NCI-H2081 (cell line): ENCODE data around the gene SHISA6.

Experiments used
- DNase-seq, 2 experiments: peaks; one replicate each; lab custom pipeline; 2025; lab: John Stamatoyannopoulos, UW

The SHISA6 gene

DNA sequence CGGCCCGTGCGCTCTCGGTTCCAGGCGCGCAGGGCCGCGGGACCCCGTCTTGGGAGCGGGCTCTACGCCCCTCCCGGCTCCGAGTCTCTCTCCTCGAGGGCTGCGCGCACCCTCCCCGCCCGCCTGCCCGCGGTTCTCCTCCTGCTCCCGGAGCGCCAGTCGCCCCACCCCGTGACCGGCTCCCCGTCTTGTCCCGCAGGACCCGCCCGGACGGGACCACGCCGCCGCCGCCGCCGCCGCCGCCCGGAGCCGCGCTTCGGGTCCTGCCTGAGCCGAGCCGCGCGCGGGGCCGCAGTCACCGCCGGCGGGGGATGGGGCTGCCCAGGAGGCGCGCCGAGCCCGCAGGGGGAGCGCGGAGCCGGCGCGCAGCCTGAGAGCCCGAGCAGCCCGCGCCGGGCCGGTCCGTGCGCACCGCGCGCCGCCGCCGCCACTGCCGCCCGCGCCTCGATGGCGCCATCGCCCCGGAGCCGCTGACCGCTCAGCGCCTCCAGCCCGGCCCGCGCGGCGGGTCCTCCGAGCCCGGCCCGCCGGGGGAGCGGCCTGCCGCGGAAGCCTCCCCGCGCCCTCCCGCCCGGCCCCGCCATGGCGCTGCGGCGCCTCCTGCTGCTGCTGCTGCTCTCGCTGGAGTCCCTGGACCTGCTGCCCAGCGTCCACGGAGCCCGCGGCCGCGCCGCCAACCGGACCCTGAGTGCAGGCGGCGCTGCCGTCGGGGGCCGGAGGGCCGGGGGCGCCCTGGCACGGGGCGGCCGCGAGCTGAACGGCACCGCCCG lies at the start of gene SHISA6:
Gene SHISA6 (plus strand): TSS at position 373 of the 770 bp plus-strand sequence.
- no peak for DNase-seq

DNA sequence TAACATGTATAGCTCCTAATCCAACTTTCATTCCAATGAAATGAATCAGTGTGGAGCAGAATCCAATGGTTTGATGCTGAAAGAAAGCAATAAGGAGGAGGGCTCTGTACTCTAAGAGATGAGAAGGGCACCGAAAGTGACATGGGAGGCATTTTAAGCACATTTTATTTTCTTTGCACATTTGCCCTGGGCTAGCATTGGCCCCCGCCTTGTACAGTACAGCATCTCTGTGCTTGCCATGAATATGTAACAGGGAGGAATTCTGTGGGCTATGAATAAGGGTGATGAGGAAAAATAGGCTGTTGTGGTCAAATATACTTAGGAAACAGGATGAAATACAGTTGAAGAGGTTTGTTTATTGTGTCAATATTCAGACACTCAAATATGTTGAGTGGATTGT lies 45.2 kb upstream of the SHISA6 start:
- no peak for DNase-seq

DNA sequence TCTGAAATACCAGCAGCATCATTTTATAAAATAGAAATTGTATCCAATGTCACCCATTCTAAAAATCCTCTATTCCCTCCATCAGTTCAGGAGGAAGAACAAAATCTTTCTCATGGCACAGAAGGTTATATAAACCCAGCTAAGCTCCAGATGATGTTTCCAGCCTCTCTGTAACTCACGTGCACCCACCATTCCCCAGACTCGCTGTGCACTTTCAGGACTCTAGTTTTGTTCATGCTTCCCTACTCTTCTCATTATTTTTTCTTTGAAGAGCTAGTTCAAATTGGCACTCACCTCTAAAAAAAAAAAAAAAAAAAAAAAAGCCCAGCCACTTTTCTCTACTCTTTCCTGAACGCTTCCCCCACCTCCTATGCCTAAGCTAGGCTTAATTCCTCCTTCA lies 36.0 kb upstream of the SHISA6 start:
- DNase-seq: no peak

DNA sequence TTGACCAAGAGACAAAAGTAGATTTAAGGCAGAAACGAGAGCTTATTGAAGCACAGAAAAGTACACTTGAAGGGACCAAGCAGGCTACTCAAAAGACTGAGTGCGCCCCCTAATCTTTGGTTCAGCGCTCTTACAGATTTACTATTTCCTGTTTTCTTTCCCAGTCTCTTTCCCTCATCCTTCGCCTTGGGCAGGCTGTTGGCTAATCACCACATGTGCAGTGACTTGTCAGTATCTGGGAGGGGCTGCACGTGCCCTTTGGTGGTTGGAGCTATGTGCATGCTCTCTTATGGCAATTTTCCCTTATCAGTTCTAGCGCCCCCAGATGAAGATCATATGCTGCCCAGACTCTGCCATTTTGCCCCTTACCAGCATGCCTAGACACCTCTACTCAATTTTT lies 35.4 kb upstream of the SHISA6 start:
- no peak for DNase-seq

DNA sequence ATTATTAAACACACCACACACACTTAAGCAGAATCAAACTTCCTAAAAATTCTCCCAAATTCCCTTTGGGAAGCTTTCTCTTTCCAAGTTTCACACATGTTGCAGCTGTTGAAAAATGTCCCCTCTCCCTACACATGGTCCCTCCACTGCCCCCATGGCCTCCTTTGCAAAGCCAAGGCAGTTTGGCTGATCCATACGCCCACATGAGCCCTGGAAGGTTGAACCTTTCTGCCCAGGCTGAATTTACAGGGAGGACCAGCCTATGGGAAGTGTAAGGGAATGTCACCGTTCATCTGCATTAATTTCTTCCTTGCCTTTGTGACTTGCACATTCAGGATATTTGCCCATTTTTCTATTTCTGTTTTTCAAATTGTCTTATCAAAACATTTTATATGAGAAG lies 31.1 kb upstream of the SHISA6 start:
- DNase-seq: no peak

DNA sequence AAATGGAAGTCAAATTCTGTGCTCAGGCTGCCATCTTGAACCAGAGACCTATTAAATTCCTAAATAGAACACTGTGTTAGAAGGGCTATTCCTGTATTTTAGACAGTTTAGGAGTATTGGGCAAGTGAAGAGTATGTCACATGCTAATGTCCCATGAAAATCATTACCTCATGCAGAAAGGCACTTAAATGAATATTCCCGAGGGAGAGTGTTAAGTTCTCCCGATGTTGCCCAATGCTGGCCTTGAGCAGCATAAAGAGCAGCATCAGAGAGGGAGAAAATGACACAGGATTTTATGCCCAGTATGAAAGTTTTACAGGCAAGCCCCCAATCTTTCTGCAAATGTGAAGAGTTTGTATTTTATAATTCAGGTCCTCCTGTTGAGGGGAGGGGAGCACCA lies 28.2 kb upstream of the SHISA6 start:
- no peak for DNase-seq

DNA sequence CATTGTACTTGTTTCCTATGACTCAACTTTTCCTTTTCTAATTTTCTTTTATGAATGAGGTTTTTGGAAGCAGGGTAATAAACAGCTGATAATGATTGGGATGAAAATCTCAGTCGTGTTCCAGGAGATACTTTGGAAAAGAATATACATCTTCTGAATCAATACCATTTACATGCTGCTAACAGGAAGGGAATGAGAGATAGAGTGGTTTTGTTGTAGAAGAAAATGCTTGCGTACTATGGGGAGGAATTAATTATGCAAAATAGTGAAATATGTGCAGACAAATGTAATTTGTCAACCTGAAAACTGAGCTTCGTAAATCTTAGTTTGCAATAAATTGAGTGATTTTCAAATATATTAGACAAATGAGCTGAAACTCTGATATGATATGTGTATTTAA lies 24.0 kb upstream of the SHISA6 start:
- no peak for DNase-seq

DNA sequence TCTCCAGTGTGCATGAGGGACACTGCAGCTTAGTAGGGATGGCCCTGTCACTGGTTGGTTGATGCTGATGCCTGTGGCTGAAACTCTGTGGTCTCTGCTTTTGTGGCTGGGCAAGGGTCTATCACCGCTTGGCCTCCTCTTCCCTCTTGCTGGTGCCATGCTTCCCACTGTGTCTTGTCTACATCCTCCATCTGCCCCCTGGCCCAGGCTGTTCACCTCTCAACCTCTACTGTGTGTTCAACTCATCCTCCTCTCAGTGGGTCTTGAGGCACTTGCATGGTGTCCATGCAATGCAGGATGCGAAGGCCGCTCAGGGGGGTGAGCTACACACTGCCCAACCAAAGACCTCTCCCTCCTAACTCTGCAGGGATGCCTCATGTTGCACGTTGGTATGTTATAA lies 19.8 kb upstream of the SHISA6 start:
- no peak for DNase-seq

DNA sequence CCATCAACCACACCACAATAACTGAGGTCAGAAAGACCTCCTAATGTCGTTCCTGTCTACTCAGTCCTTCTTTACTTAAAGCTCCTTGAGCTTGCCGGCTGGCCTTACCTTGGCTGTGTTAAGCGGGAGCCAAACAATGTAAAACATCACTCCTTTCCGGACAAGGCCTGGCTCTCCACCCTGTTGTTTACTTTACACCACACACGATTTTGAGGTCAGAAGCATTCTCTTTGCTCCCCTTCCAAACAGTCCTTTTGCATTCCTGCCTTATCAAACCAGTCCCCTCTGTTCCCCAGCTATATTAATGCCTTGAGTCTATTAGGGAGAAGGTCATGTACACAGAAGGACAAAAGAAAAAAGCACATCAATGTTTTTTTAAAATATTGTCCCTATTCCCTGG lies 19.3 kb upstream of the SHISA6 start:
- no peak for DNase-seq

DNA sequence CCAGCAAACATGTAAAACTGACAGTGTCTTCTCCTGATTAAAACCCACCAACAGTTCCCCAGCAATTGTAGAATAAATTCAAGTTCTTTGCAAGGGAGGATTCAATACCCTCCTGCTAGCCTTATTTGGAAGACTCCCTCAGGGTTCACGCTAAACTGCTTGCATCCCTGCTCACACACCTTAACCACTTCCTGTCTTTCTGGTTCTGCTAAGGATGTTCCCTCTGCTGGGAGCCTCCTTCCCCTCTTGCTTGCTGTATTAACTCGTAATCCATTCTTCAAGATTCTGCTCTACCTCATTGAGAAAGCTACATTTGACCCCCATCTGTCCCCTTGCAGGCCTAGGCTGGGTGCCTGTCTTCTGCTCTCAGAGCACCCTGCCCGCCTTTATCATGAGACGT lies 2.3 kb upstream of the SHISA6 start:
- no peak for DNase-seq

DNA sequence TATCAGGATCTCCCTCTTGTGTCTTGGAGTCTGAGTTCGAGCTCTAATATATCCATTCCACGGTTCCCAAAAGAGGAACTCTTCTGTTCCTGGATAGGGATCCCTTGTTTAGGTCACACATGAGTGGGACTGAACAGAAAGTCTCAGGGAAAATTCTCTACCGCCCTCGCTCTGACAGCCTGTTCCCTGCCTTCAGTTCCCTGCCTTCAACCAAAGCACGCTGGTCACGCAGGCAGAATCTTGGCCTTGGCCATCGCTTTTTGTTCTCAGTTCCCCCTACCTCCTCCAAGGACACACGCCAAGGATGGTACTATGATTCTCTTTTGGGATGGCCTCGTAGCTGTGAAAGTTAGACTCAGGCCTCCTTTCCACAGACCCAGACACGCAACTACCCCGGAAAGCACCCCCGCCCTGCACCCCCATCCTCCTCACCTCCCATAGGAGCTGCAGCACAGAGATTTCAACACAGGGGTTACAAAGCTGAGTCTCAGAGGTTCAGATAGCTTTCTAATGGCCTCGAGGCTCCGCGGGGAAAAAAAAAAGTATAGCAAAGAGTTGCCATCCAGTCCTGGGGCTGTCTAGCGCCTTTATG lies 1.5 kb upstream of the SHISA6 start:
- no peak for DNase-seq

DNA sequence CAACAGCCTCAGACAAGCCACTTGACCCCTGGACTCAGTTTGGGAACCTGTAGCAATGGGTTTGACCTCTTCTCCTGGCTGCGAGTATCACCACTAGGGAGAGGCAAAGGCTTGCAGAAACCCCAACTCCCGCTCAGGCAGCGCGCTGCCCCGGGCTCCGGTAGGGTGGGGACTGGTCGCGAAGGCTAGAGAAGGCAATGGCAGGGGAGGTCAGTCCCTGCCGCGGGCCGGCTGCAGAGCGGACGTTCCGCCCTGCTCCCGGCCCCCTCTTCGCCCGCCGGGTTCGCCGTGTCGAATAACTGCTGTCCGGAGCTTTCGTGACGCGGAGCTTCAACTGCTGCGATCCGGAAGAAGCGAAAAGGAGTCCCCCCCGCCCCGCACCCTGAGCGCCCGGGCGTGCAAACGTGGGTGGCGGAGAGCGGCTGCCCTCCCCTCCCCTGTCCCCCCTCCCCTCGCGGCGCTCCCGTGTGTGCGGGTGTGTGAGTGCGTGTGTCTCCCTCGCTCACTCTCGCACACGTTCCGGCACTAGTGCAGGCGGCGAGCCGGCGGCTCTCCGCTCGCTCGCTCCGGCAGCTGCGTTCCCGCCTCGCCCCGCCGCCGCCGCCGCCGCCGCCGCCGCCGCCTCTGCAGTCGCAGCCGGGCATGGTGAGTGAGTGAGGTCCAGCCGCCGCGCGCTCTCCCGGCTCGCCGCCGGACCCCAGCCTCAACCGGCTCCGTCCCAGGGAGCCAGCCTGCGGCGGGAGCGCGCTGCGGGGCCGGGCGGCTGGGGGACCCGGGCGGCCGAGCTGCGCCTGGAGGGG lies 772 bp upstream of the SHISA6 start:
- no peak for DNase-seq

DNA sequence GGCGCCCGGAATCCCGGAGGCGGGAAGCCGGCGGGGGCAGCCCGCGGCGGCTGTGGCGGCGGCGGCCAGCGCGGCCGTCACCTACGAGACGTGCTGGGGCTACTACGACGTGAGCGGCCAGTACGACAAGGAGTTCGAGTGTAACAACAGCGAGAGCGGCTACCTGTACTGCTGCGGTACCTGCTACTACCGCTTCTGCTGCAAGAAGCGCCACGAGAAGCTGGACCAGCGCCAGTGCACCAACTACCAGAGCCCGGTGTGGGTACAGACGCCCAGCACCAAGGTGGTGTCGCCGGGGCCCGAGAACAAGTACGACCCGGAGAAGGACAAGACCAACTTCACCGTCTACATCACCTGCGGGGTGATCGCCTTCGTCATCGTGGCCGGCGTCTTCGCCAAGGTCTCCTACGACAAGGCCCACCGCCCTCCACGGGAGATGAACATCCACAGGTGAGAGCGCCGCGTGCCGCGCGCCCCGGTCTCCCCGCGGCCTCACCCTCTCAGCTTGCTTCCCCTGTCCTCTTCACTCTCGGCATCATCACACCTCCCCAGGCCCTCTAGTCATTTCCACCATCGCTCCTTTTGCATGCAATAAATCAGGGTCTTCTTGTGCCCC lies 706 bp downstream of the SHISA6 start:
- no peak for DNase-seq

DNA sequence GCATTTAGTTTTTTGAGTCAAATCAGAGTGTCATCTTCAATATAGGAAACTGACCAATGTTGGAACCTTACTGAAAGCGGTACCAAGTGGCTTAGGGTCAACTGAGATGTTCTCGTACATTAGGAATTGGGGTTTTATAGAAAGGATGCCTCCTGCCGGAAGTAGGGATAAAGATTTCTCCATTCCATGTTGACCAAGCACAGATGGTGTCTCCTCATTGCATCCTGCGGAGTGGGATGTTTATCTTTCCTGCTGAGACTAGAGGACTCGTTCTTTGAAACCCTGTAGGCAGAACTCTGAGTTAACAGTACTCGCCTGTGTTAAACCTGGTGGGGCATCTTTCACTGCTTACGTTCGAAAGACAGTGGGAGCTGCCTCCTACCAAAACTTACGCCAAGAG lies 1.4 kb downstream of the SHISA6 start:
- DNase-seq: no peak

DNA sequence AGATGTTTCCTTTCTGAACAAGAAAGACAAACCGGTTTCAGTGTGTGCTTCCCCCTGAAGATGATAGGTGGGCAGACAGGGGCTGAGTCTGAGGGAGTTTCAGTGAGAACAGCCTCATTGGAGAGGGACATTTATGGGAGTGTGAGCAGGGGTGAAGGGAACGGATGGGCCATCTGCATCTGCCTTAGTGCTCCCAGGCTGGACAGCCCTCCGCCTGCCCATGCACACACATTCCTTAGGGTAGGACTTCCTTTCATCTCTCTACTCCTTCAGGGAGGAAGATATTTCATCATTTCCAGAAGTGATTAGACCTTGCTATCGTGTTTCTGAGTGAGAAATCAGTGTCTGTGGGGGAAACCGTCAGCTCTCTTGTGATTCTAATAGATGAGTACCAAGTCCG lies 3.8 kb downstream of the SHISA6 start:
- DNase-seq: no peak

DNA sequence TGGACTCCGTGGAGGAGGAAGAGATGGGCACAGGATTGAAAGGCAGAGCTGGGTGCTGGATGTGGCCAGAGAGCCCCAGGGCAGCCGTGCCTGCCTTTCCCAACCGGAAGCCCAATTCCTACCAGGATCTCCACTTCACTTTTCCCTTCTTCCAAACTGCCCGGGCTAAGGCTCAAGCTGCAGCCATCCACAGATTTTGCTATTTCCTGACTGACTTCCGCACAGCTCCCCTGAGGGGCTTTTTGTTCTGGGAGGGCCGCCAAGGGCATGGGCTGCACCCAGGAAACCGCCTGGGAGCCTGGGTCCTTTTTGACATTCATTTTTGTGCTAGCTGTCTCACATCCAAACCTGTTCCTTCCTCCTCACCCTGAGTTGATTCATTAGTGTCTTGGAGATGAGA lies 4.2 kb downstream of the SHISA6 start:
- no peak for DNase-seq

DNA sequence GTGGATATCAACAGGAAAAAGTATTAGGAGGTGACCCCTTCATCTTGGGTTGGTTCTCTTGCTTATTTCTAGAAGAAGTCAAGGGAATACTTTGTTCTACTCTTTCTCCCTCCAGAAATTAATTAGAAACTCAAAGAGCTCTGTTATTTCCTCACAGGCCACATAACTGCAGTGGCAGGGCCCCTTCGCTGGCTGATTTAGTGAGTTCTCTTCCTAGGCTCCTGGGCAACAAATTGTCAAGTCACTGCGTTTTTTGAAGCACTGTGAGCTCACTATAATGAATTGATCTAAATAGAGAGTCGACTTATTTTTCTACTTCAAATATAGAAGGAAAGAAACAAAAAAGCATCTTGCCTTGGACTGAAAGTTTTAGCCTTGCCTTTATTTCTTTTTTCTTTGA lies 4.8 kb downstream of the SHISA6 start:
- DNase-seq: no peak

DNA sequence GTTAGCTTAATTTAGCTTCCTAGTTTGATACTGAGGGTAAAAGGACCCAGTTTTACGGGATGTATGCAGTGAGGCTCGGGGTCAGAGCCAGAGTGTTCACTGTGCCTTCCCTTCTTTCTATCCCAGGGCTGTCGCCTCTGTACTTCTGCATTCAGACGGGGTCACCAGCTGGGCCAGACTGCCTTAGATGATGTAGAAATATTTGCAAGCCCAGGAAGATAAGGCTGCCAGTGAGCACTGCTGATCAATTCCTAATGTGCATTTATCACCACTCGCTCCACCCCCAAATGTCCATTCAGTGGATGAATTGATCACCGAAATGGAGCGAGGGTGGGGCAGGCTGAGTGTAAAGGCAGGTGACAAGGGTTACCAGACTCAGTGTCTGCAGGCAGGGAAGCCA lies 9.1 kb downstream of the SHISA6 start:
- DNase-seq: no peak

DNA sequence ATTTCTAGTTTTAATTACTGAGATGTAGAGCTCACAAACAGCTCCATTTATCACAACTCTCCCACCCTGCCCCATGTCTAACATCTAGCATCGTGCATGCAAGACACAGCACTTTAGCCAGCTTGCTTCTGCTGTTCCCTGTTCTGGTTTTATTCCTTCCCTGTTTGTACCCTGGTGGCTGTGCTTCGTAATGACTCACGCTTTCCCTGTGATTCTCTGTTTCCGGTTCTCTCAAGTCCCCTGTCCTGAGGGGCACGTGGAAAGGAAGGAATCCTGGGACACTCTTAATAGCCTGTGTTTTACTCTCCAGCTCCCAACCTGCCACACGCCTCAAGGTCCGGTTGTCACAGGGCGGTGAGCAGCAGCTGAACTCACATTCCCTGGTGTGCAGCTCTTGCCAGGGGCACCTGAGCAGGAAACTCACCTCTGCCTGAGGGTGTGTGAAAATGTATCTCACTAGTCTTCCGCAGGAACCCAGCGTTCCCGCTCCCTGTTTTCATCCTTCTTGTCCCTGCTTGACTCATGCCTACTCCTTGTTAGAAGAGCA lies 10.6 kb downstream of the SHISA6 start:
- no peak for DNase-seq

DNA sequence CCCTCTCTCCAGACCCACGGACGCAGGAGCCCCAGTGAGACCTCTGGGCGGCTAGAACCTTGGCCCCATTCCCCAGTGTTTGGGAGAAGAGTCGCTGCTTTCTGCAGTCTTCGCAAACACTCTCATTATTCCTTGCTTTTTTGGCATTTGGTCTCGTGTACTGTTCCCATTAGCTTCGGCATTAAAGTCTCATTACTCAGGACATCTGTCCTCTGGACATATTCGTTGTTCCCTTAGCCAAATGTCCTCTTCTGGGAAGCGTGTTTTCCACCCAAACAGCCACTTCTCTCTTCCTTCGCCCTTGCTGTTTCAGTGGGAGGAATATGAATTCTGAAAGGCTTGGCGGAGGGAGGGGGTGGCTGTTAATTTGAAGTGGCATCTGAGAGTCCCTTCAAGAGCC lies 11.1 kb downstream of the SHISA6 start:
- DNase-seq: no peak

DNA sequence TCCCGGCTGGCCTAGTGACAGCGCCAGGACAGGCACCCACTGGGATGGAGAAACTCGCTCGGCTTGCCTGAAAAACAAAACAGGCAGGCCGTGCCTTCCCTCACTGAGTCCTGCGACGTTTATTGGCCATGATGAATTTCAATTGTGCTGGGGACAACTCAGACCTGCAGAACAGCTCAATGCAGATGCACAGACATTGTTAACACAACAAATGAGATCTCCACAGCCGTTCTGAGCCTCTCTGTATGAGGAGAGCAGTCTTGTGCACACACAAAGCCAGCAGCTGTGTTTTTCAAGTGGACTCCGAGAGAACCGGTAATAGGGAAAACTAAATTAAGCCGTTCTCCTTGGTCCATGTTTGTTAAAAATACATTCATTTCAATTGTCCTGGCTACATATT lies 15.9 kb downstream of the SHISA6 start:
- no peak for DNase-seq

DNA sequence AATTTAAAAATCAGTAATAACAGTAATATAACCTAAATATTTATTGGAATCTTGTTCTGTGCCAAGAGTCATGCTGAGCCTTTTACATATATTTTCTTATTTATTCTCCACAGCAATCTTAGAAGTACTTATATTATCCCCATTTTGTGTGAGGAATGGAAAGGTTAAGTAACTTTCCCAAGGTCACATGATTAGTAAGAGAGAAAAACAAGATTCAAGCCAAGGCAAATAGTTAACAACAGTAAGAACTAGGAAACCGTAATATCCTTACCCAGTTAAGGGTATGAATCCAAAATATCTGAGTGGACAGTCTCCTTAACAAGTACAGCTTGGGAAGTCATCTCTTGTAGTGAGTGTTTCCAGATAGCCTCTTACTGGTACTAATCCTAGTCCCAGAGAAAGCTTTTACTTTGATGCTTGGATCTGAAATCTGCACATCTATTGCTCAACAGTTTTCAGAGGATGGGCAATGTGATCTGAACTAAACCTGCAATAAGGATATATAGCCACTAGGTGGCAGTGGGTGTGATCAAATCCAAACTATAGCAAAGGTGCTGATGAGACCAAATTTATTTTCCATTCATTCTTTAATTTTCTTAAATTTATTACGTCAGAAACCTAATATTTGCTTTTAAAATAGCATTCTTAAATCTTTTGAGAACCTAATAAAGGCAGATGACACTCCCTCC lies 23.3 kb downstream of the SHISA6 start:
- DNase-seq: no peak
